A673 (cell line): Measurements from ENCODE around the gene VPS16.

Source experiments
- EZH2 ChIP-seq: fragments of 200-600 bp; sonication (generic); IDR thresholded peaks from 2 replicates; pipeline ENCODE4 v1.6.1; 2017; ENCODE audit warnings: borderline replicate concordance, low read depth, mild to moderate bottlenecking, mixed read lengths, antibody characterized with exemption, low read length; ENCODE audit not compliant: poor library complexity, severe bottlenecking
- TF ChIP-seq, protein P1 (sequence below): fragments of 300-800, 200-600 bp; sonication (generic); conservative IDR thresholded peaks from 2 replicates; pipeline ENCODE4 v1.5.1; 2017; ENCODE audit warnings: low read depth, mild to moderate bottlenecking, antibody characterized with exemption, low read length, moderate library complexity, mixed read lengths

DNA sequence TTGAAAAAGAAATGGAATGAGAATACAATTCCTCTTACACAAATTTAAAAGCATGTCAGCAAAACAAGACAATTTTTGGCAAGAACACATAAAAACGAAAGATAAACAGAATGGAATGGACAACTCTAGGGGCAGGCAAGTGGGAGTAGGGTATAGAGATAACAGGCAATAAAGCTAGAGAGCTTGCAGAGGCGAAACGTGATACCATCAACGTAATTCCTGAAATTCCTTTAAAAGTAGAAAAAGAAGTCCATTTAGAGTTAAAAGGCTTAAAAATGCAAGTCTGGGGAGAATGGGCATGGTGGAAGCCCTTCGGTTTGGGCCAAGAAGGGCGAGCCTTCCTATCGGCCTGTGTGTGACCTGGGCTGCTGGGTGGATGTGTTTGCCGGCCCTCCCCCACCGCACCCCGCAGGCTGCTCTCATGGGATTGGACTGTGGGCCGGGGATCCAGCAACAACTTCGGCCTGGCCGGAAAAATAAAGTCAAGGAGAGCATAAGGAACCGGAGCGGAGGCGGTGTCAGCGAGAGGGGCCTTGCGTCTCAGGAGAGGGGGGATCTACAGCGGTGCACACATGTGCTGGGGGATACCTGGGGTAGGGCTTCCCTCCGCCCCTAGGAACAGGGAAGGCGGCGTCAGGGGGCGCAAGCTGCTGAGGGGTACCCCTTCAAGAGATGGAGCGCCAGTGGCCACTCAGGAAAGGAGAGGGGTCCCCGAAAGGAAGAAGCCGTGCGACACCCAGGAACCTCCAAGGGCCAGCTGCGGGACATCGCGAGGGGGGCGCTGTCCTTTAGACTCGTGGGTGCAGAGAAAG is 20.3 kb upstream of the VPS16 start:
- no peak for TF ChIP-seq EZH2
- TF ChIP-seq, protein P1, sequence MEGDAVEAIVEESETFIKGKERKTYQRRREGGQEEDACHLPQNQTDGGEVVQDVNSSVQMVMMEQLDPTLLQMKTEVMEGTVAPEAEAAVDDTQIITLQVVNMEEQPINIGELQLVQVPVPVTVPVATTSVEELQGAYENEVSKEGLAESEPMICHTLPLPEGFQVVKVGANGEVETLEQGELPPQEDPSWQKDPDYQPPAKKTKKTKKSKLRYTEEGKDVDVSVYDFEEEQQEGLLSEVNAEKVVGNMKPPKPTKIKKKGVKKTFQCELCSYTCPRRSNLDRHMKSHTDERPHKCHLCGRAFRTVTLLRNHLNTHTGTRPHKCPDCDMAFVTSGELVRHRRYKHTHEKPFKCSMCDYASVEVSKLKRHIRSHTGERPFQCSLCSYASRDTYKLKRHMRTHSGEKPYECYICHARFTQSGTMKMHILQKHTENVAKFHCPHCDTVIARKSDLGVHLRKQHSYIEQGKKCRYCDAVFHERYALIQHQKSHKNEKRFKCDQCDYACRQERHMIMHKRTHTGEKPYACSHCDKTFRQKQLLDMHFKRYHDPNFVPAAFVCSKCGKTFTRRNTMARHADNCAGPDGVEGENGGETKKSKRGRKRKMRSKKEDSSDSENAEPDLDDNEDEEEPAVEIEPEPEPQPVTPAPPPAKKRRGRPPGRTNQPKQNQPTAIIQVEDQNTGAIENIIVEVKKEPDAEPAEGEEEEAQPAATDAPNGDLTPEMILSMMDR, result no peak
